CD4-positive, alpha-beta T cell (primary cell): Measurements from ENCODE around the gene MMP11. TPM values are rescaled to one million over a fixed set of nuclear protein-coding genes. Genes with fewer than 3 reads are reported as not detected.

ENCODE experiments used
- ATAC-seq: fragments of 200-7000 bp; cut with Tn5 transposase; one replicate; pipeline ENCODE4 v1.10.0; 2022; ENCODE audit warnings: mild to moderate bottlenecking; ENCODE audit not compliant: poor library complexity
- CTCF ChIA-PET: fragments of 350-600 bp; sonication (Branson Sonifier 250); formaldehyde crosslinking; loops from one replicate; lab custom pipeline; 2021; ENCODE audit warnings: antibody characterized with exemption, inconsistent platforms; lab: Charles Lee
- POLR2A ChIA-PET: fragments of 350-600 bp; sonication (Branson Sonifier 250); formaldehyde crosslinking; loops from one replicate; lab custom pipeline; 2021; ENCODE audit warnings: antibody characterized with exemption, inconsistent platforms; lab: Charles Lee
- DNase-seq, 14 experiments: peaks; one replicate each; pipeline ENCODE4 v3.0.0-alpha.2; 2013 to 2020; ENCODE audit warnings: mixed read lengths in 2 of 14
- H3K27ac ChIP-seq, 2 donors: one replicate each; pipeline versions ENCODE4 v1.5.1 to v1.7.0; 2013; ENCODE audit warnings: low read length in 2 of 2, low read depth in 1 of 2, mild to moderate bottlenecking in 1 of 2
- H3K27me3 ChIP-seq, 2 experiments: 1 replicate in 1 of 2; 2 replicates in 1 of 2; pipeline versions ENCODE4 v1.6.1 to v1.7.0; 2013; ENCODE audit warnings: low read length in 2 of 2, control low read depth in 1 of 2, mild to moderate bottlenecking in 1 of 2, moderate library complexity in 1 of 2; ENCODE audit not compliant: insufficient read depth in 2 of 2, control insufficient read depth in 1 of 2
- H3K36me3 ChIP-seq: one replicate; pipeline ENCODE4 v1.6.1; 2013; ENCODE audit warnings: low read length, control low read depth; ENCODE audit not compliant: insufficient read depth
- H3K4me1 ChIP-seq: one replicate; pipeline ENCODE4 v1.6.1; 2013; ENCODE audit warnings: low read length, control low read depth; ENCODE audit not compliant: insufficient read depth
- H3K4me3 ChIP-seq: one replicate; pipeline ENCODE4 v1.5.1; 2013; ENCODE audit warnings: mild to moderate bottlenecking, low read length, moderate library complexity
- H3K9me3 ChIP-seq, 2 experiments: 1 replicate in 1 of 2; 2 replicates in 1 of 2; pipeline versions ENCODE4 v1.6.1 to v1.7.0; 2013; ENCODE audit warnings: low read length in 2 of 2, mild to moderate bottlenecking in 2 of 2, control low read depth in 1 of 2, moderate library complexity in 1 of 2; ENCODE audit not compliant: control insufficient read depth in 1 of 2, insufficient read depth in 1 of 2
- H3K27ac Mint-ChIP-seq: one replicate; pipeline ENCODE4 v1.8.0; 2020; ENCODE audit warnings: mixed read lengths
- H3K27me3 Mint-ChIP-seq: one replicate; pipeline ENCODE4 v1.8.0; 2021; ENCODE audit warnings: mixed read lengths
- H3K36me3 Mint-ChIP-seq: one replicate; pipeline ENCODE4 v1.8.0; 2021; ENCODE audit warnings: low read depth, mixed read lengths
- H3K4me1 Mint-ChIP-seq: one replicate; pipeline ENCODE4 v1.8.0; 2021; ENCODE audit warnings: low read depth, mixed read lengths
- H3K4me3 Mint-ChIP-seq: one replicate; pipeline ENCODE4 v1.8.0; 2020; ENCODE audit warnings: mild to moderate bottlenecking, mixed read lengths
- H3K9me3 Mint-ChIP-seq: one replicate; pipeline ENCODE4 v1.8.0; 2020; ENCODE audit warnings: mixed read lengths
- intact Hi-C, 2 experiments: fragments of 100-400 bp; cut with DNase I in 1 of 2; cut with micrococcal nuclease in 1 of 2; formaldehyde crosslinking; loops; one replicate each; pipeline versions ENCODE4 v1.15.1 to v1.9.0; 2023 to 2025; cut with DNase I, micrococcal nuclease
- total RNA-seq, 174 experiments: library from RNA in 2 of 174; stranded (reverse) in 2 of 174; gene quantifications; one replicate each; pipeline ENCODE4 v1.2.3 and lab custom pipeline; 2021 to 2026
- TF ChIP-seq, protein P1 (sequence below): fragments of 200-600 bp; IDR thresholded peaks from one replicate; pipeline ENCODE4 v1.8.0; 2022; ENCODE audit warnings: antibody characterized with exemption, mild to moderate bottlenecking

Gene MMP11
- total RNA-seq, 2 experiments from 2014 or later = 2.3 to 2.4 TPM

DNA sequence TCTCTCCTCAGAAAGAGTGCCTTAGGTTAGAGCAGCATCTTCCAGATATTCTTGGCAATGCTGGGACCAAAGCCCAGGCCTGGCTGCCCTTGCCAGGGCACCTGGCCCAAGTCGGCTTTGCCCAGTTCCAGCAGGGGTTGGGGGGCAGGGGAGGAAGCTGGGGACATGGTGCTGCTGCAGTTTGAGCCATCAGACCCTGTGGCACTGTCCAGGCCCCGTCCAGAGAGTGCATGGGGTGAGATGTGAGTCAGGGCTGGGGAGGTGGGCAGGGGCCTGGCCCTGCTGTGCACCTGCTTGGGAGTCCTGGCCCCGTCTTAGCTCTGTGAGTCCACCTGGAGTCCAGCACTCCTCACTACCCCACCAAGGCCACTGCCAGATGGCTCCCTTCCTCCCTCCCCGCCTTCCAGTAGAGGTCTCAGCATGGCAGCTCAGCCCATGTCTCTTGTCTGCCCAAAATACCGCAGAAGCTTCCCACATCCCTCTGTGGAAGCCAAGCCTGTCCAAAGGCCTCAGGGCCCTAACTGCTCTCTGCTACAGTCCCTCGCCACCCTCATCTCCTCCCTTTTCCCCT lies 49.5 kb downstream of the MMP11 start:
- Histone ChIP-seq H3K9me3 (no peaks in the 10 kb centered on the region), H3K4me3 (no peak overlapping the region), H3K36me3 (peaks cover 85% of the 10 kb centered on the region), H3K4me1 (peaks cover 5% of the 10 kb centered on the region), H3K27ac (no peak overlapping the region), H3K27me3 (no peaks in the 10 kb centered on the region)
- CTCF ChIA-PET = no interaction called here
- Mint-ChIP-seq H3K4me3 (no peak overlapping the region), H3K27ac (no peak overlapping the region), H3K9me3 (no peaks in the 10 kb centered on the region), H3K36me3 (peaks cover 85% of the 10 kb centered on the region), H3K27me3 (no peaks in the 10 kb centered on the region), H3K4me1 (no peaks in the 10 kb centered on the region)
- intact Hi-C loops = no loop called here
- ATAC-seq = no peak
- TF ChIP-seq, protein P1, sequence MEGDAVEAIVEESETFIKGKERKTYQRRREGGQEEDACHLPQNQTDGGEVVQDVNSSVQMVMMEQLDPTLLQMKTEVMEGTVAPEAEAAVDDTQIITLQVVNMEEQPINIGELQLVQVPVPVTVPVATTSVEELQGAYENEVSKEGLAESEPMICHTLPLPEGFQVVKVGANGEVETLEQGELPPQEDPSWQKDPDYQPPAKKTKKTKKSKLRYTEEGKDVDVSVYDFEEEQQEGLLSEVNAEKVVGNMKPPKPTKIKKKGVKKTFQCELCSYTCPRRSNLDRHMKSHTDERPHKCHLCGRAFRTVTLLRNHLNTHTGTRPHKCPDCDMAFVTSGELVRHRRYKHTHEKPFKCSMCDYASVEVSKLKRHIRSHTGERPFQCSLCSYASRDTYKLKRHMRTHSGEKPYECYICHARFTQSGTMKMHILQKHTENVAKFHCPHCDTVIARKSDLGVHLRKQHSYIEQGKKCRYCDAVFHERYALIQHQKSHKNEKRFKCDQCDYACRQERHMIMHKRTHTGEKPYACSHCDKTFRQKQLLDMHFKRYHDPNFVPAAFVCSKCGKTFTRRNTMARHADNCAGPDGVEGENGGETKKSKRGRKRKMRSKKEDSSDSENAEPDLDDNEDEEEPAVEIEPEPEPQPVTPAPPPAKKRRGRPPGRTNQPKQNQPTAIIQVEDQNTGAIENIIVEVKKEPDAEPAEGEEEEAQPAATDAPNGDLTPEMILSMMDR = no peak
- DNase-seq = peak in 1 of 14 experiments; percentile 8
- POLR2A ChIA-PET = no interaction called here

DNA sequence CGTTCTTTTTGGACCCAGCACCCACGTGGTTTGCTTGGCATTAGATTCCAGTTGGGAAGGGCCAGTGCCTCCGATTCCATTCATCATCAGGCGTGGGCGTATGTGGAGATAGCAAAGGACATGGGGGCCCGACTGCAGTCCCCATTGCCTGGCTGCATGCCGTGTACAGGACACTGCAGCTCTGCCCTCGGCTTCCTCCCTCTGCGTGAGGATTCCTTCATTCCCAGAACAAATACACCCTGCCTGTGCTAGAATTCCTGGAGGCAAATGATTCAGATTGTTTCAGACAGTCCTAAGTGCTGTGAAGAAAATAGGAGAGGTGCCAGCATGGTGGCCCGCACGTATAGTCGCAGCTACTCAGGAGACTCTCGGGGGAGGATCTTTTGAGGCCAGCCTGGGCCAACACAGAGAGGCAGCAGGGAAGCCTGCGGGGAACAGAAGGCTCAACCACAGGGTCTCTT lies 50.7 kb downstream of the MMP11 start:
- no peaks in the 10 kb centered on the region for H3K9me3 Mint-ChIP-seq
- ChIA-PET CTCF (no interaction called here), POLR2A (no interaction called here)
- peaks cover 87% of the 10 kb centered on the region for H3K36me3 ChIP-seq
- H3K27ac Mint-ChIP-seq = no peak overlapping the region
- H3K36me3 Mint-ChIP-seq = peaks cover 80% of the 10 kb centered on the region
- H3K4me3 Mint-ChIP-seq = no peak overlapping the region
- intact Hi-C loops = no loop called here
- H3K27me3 Mint-ChIP-seq = no peaks in the 10 kb centered on the region
- no peak overlapping the region for H3K4me3 ChIP-seq
- no peaks in the 10 kb centered on the region for H3K27me3 ChIP-seq
- TF ChIP-seq, protein P1 = no peak
- DNase-seq = peak in 1 of 14 experiments; percentile 6
- H3K9me3 ChIP-seq = no peaks in the 10 kb centered on the region
- H3K4me1 Mint-ChIP-seq = no peaks in the 10 kb centered on the region
- no peak overlapping the region for H3K27ac ChIP-seq
- H3K4me1 ChIP-seq = peaks cover 5% of the 10 kb centered on the region
- no peak for ATAC-seq

DNA sequence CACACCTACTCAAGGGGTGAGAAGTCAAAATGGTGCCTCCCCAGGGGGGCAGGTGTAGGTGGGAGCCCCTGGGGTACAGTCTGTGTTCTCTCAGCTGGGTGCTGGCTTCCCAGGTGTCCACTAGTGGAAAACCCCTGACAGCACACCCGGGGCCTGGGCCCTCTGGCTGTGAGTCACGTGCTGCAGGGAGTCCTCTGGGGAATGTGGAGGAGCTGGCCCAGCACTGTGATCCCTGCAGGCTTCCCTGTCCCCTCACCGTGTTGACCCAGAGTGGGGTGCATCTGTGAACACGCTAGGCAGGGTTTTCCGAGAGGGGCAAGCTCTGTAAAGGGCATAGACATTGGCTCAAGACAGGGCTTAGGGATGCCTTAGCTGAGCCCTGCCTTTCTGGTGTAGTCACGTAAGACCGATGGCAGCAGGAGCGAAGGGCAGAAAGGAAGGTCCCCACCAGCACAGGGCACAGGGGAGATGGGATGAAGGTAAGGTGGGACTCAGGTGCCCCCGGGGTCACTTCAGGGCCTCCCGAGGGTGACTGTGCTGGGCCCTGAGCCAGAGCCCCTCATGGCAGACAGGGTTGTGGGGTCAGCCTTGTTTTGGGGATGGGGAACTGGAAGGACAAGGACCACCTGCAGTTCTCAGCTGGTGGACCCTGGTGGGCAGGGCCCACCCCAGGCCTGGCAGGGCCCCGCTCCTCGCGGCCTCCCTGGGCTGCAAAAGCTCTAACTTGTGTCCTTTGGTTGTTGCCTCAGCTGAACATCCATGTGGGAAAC lies 52.0 kb downstream of the MMP11 start:
- Histone ChIP-seq H3K27ac (no peak overlapping the region), H3K36me3 (peaks cover 83% of the 10 kb centered on the region), H3K9me3 (no peaks in the 10 kb centered on the region), H3K27me3 (no peaks in the 10 kb centered on the region), H3K4me1 (peaks cover 5% of the 10 kb centered on the region), H3K4me3 (no peak overlapping the region)
- Mint-ChIP-seq H3K9me3 (no peaks in the 10 kb centered on the region), H3K4me3 (no peak overlapping the region), H3K36me3 (peaks cover 79% of the 10 kb centered on the region), H3K27me3 (no peaks in the 10 kb centered on the region), H3K27ac (no peak overlapping the region), H3K4me1 (no peaks in the 10 kb centered on the region)
- CTCF ChIA-PET = no interaction called here
- intact Hi-C loops = no loop called here
- DNase-seq = peak in 1 of 14 experiments; percentile 8
- TF ChIP-seq, protein P1 = no peak
- POLR2A ChIA-PET = no interaction called here
- no peak for ATAC-seq
